ENCODE results near the gene PAPPA. TPM values are rescaled to one million over a fixed set of nuclear protein-coding genes. Genes with fewer than 3 reads are reported as not detected.

PAPPA gene
- total RNA-seq, 1 experiment from 2014 or later = 0.17 TPM

- no peaks in the 10 kb centered on the region for H3K27me3 ChIP-seq (ENCODE audit: insufficient read depth, low read length)
- no CpG with 5 or more reads among the region's 2 CpGs for WGBS (ENCODE audit: extremely low coverage, insufficient read length, low lambda C conversion rate)
- no peak overlapping the region for H3K23ac ChIP-seq (ENCODE audit: insufficient read length, low read depth, low read length)
- no peaks in the 10 kb centered on the region for H3K79me1 ChIP-seq (ENCODE audit: insufficient read depth, low read depth, low read length, poor library complexity, severe bottlenecking)
- H3K9ac ChIP-seq (ENCODE audit: extremely low read depth, insufficient read length, low read length) = no peak overlapping the region
- H3K23me2 ChIP-seq (ENCODE audit: insufficient read length, low read depth, low read length, poor library complexity, severe bottlenecking) = no peaks in the 10 kb centered on the region
- no peak overlapping the region for H3K14ac ChIP-seq (ENCODE audit: insufficient read depth, low read length)
- no peak overlapping the region for H2BK20ac ChIP-seq (ENCODE audit: low read depth, low read length, poor library complexity, severe bottlenecking)
- no peak overlapping the region for H4K91ac ChIP-seq (ENCODE audit: insufficient read length, low read depth, low read length)
- no peaks in the 10 kb centered on the region for H3K9me3 ChIP-seq (ENCODE audit: control insufficient read depth, low read depth, low read length)
- H3K27me3 Mint-ChIP-seq (ENCODE audit: low read depth) = peaks cover 9% of the 10 kb centered on the region
- no peaks in the 10 kb centered on the region for H3K36me3 Mint-ChIP-seq (ENCODE audit: insufficient read depth in 1 of 3, low read depth in 3 of 3)
- H4K5ac ChIP-seq (ENCODE audit: insufficient read length, low read depth, low read length) = no peak overlapping the region
- no peak overlapping the region for H3K4me2 ChIP-seq (ENCODE audit: insufficient read depth, insufficient read length, low read length)
- no peak overlapping the region for H2AK5ac ChIP-seq (ENCODE audit: insufficient read length, low read length)
- H3K4me1 ChIP-seq (ENCODE audit: insufficient read depth, low read length) = no peaks in the 10 kb centered on the region
- H4K8ac ChIP-seq (replicated peaks; ENCODE audit: insufficient read length, low read depth, low read length) = no peak overlapping the region
- no peaks in the 10 kb centered on the region for H4K20me1 ChIP-seq (ENCODE audit: control insufficient read depth, insufficient read depth, insufficient read length)
- H2BK5ac ChIP-seq (ENCODE audit: insufficient read length, low read length) = no peak overlapping the region
- H2BK12ac ChIP-seq (ENCODE audit: insufficient read length, low read depth, low read length) = no peak overlapping the region
- H2BK15ac ChIP-seq (ENCODE audit: low read depth, low read length) = no peak overlapping the region
- H3K27ac ChIP-seq (ENCODE audit: insufficient read length, low read depth, low read length) = no peak overlapping the region
- no peak overlapping the region for H3T11ph ChIP-seq (ENCODE audit: low read length)
- TF ChIP-seq CTCF (conservative IDR thresholded peaks at IDR 0.05) = no peak
- H3K9me3 Mint-ChIP-seq = no peaks in the 10 kb centered on the region
- no peaks in the 10 kb centered on the region for H3K79me2 ChIP-seq (ENCODE audit: insufficient read depth, low read length)
- peaks cover 10 to 21% of the 10 kb centered on the region in 2 experiments for H3K4me1 Mint-ChIP-seq
- H3K4me3 Mint-ChIP-seq = no peak overlapping the region
- no peak overlapping the region for H3K4ac ChIP-seq (ENCODE audit: low read depth, low read length)
- no peak overlapping the region for H2BK120ac ChIP-seq (ENCODE audit: low read depth, low read length, poor library complexity, severe bottlenecking)
- no peak overlapping the region for H3K56ac ChIP-seq (ENCODE audit: insufficient read length, low read depth, low read length)
- H3K27ac Mint-ChIP-seq = no peak overlapping the region
- H3K18ac ChIP-seq (ENCODE audit: insufficient read length, low read depth, low read length) = no peak overlapping the region
- H2AFZ ChIP-seq (ENCODE audit: low read length) = no peak overlapping the region
- no peak for DNase-seq
Measured at GRCh38 chr9:116316246-116316645, 162.7 kb downstream of the PAPPA start.

All from H9 (cell line).